Renal cortex interstitium (tissue), 11 donors: ENCODE results near the gene PLPPR1. TPM values are rescaled to one million over a fixed set of nuclear protein-coding genes. Genes with fewer than 3 reads are reported as not detected.
"Not testable (repeated sequence)": the region's sequence is repeated elsewhere in the genome, so short reads cannot be mapped to it uniquely, and the experiment has no call there.

Experiments used
- DNase-seq, 11 donors: peaks; one replicate each; pipeline ENCODE4 v3.0.0-alpha.2; 2013; ENCODE audit warnings: low read depth in 9 of 11, low spot score in 4 of 11; ENCODE audit errors: extremely low read depth in 1 of 11
- polyA plus RNA-seq, 3 donors: library from polyadenylated mRNA; unstranded; fragments of 120-200 nt; gene quantifications; one replicate each; pipeline ENCODE4 v1.2.1, GENCODE V29; 2013; ENCODE audit not compliant: insufficient read length in 3 of 3

PLPPR1 gene
- polyA plus RNA-seq, 3 donors = 16.7 to 17.6 (median 16.8) TPM

DNA sequence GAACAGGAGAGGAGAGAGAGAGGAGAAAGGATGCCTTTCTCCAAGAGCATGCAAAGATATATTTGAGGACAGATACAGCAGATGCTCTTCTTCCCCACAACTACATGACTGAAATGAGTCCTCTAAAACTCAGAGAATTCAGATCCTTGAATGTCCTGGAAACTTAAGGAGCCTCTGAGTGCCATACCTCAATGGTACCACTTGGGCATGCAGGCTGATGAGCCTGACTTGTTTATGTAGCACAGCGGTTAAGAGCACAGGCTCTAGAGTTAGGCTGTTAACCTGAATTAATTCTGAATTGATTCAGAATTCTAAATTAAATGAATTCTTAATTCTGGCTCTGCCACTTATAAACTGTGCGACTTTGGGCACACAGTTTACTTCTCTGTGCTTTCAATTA lies 5.7 kb downstream of the PLPPR1 start:
- DNase-seq = no peak

GRCh38 chr9:101035098-101035497 lies 6.6 kb downstream of the PLPPR1 start:
- no peak for DNase-seq

DNA sequence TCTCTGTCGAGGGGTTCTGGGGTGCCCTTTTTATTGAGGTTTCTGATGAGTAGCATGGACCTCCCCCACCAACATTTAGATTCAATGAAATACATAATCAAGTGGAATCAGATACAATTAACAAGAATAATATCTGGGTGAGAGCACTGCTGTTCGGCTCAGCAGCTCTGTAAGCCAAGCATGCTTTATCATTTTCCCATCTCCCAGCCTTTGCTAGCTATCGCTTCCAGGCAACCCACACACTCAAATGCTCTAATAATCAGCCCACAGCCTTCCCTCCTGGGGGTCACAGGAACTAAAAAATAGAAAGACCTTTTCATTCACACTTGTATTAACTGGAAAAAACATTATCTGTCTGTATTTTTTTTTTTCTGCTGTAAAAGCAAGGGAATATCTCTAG lies 8.9 kb downstream of the PLPPR1 start:
- DNase-seq = no peak

GRCh38 chr9:101038488-101038887 lies 10.0 kb downstream of the PLPPR1 start:
- no peak for DNase-seq

DNA sequence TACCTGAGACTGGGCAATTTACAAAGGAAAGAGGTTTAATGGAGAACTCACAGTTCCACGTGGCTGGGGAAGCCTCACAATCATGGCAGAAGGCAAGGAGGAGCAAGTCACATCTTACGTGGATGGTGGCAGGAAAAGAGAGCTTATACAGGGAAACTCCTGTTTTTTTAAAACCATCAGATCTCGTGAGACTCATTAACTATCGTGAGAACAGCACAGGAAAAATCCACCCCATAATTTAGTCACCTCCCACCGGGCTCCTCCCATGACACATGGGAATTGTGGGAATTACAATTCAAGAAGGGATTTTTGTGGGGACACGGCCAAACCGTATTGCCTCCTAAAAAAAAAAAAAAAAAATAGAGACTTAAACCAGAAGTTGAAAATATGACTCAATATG lies 11.1 kb downstream of the PLPPR1 start:
- not testable (repeated sequence) for DNase-seq

DNA sequence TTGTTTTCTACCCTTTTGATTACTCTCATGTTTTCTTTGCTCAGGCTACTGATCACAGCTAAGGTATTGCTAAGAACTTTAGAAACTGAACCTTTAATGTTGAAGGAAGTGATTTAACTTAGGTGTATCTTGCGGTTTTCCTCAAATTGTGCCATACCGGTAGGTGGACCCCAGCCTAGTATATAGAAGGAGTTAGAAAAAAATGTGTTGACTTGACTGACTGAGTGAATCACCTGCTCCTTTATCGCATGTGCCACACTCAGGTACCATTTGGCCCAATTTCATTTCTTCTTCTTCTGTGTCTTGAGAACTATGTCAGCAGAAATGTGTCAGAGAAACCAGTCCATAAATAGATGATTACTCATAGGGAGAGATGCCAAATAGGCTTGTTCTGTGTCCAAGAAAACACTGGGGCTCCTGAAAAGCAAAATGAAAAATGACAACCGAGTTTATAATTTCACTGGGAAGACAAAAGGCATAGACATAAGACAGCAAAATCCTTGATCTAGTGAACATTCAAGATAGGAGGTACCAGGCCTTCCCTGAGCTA lies 19.4 kb downstream of the PLPPR1 start:
- no peak for DNase-seq

GRCh38 chr9:101050650-101051049 lies 22.1 kb downstream of the PLPPR1 start:
- no peak for DNase-seq

GRCh38 chr9:101054657-101055056 lies 26.1 kb downstream of the PLPPR1 start:
- no peak for DNase-seq

GRCh38 chr9:101055516-101055915 lies 27.0 kb downstream of the PLPPR1 start:
- DNase-seq = no peak

DNA sequence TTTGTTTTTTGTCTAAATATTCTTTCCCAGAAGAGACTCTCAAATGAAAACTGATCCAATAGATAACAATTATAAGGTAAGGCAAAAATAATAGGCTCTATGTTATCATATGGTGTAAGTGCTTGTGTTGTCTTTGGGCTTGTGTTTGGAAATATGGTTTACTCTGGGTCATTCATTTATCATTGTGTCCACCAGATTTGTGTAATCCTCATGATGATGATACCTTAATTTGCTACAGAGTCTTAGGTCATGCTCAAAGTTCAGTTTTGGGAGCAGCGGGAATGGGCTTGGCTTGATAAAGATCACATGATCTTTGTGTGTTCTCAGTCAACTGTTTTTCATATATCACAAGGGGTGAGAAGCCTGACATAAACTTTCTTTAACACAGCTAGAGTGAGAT lies 34.2 kb downstream of the PLPPR1 start:
- DNase-seq = no peak

DNA sequence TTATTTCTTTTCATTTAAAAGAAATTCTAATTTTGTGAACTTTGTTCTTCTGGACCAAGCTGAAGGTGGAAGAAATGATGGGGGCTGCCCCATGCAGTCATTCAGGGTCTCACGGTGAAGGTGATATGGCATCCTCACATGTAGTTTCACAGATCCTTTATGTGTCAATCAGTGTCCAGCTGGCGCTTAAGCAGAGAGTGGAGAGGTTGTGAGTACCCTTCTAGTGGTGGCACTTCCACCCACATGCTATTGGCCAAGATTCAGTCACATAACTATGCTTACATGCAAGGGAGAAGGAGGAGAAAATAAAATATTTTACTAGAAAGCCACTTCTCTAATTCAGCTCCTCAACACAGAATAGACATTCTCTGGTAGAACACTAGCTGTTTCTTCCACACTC lies 34.7 kb downstream of the PLPPR1 start:
- no peak for DNase-seq

GRCh38 chr9:101064206-101064605 lies 35.7 kb downstream of the PLPPR1 start:
- no peak for DNase-seq

GRCh38 chr9:101065930-101066329 lies 37.4 kb downstream of the PLPPR1 start:
- no peak for DNase-seq

- no peak for DNase-seq
Observed at GRCh38 chr9:101068696-101069095, 40.2 kb downstream of the PLPPR1 start.

DNA sequence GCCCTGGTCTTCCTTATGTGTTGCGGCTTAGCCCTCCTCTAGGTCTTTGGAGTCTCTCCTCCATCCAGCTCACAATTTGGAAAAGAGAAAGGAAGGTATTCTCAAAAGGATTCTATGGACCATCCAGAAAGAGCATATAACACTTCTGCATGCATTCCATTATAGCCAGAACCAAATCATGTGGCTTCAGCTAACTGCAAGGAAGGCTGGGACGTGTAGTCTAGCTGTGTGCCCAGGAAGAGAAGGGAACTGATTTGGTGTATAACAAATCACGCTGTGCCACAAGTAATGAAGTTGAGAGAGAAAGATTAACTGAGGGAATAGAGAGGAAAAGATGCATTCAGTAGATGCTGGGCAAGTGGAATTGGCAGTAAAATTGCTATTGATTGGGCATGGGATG lies 43.7 kb downstream of the PLPPR1 start:
- DNase-seq = no peak

DNA sequence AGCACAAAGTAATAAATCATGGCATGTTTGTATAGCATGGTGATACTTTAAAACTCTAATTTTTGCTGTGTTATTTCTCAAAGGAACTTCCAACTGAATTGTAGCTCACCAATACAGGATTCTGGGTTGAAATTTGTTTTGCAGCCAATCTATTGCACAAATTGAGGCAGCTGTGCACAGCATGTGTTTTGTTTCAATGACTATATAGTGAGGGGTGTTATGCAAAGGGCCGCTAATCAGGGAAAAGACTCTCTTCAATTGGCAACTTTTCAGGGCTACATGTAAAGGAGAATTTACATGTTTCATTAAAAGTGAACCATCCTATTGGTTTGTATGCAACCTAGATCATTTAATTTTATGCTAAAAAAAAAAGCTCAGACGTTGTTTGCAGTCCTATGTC lies 44.6 kb downstream of the PLPPR1 start:
- DNase-seq = no peak

- DNase-seq = no peak
Observed at GRCh38 chr9:101081641-101082040, 53.1 kb downstream of the PLPPR1 start.

GRCh38 chr9:101083448-101084202 lies 55.1 kb downstream of the PLPPR1 start:
- DNase-seq = no peak

- no peak for DNase-seq
Observed at GRCh38 chr9:101087426-101087825, 58.9 kb downstream of the PLPPR1 start.

- DNase-seq = no peak
Observed at GRCh38 chr9:101092922-101093321, 64.4 kb downstream of the PLPPR1 start.

DNA sequence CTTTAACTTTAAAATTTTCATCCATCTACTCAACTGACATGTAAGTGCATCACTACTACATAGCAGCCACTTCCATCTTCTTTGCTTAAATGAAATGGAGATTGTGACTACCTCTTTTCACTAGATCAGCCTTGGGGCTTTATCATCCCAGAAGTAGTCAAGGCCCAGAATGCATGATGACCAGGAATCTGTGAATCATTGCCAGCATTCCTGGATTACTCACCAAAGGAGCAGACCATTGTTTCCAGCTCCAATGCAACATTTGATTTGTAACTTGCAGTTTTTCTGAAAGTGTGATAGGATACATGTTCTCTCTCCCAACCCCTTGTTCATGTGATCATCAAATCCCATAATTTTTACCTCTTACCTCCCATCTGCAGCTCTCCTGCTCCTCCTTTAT lies 65.1 kb downstream of the PLPPR1 start:
- DNase-seq = no peak
